Smooth muscle cell (in vitro differentiated cells): Measurements from ENCODE around the gene C9orf153. TPM values are rescaled to one million over a fixed set of nuclear protein-coding genes. Genes with fewer than 3 reads are reported as not detected.

Experiments used
- DNase-seq: peaks from one replicate; lab custom pipeline; 2025; ENCODE audit not compliant: unreplicated experiment; lab: John Stamatoyannopoulos, UW
- H2AFZ ChIP-seq: fragments of 200-600 bp; sonication (generic); 2 replicates; pipeline ENCODE4 v1.6.0; 2016; ENCODE audit warnings: antibody characterized with exemption, low read depth, mild to moderate bottlenecking
- H3F3A ChIP-seq: fragments of 200-600 bp; sonication (generic); 2 replicates; pipeline ENCODE4 v1.6.0; 2017; ENCODE audit warnings: antibody characterized with exemption, low read depth
- H3K27ac ChIP-seq: fragments of 200-600 bp; sonication (generic); 2 replicates; pipeline ENCODE4 v1.5.1; 2016; ENCODE audit warnings: low read depth, mild to moderate bottlenecking
- H3K27me3 ChIP-seq: fragments of 200-600 bp; sonication (generic); 2 replicates; pipeline ENCODE4 v1.6.1; 2016; ENCODE audit warnings: low read depth, mild to moderate bottlenecking
- H3K36me3 ChIP-seq: fragments of 200-600 bp; sonication (generic); 2 replicates; pipeline ENCODE4 v1.5.1; 2016; ENCODE audit warnings: low read depth
- H3K4me1 ChIP-seq: fragments of 200-600 bp; sonication (generic); 2 replicates; pipeline ENCODE4 v1.5.1; 2016; ENCODE audit warnings: low read depth
- H3K4me2 ChIP-seq: fragments of 200-600 bp; sonication (generic); 2 replicates; pipeline ENCODE4 v1.6.0; 2016; ENCODE audit warnings: mild to moderate bottlenecking
- H3K4me3 ChIP-seq: fragments of 200-600 bp; sonication (generic); 2 replicates; pipeline ENCODE4 v1.5.1; 2016; ENCODE audit warnings: mild to moderate bottlenecking
- H3K79me2 ChIP-seq: fragments of 200-600 bp; sonication (generic); 2 replicates; pipeline ENCODE4 v1.6.0; 2016; ENCODE audit warnings: low read depth, mild to moderate bottlenecking
- H3K9ac ChIP-seq: fragments of 200-600 bp; sonication (generic); 2 replicates; pipeline ENCODE4 v1.6.0; 2016; ENCODE audit warnings: low read depth
- H3K9me3 ChIP-seq: fragments of 200-600 bp; sonication (generic); replicated peaks from 2 replicates; pipeline ENCODE4 v1.5.1; 2016; ENCODE audit warnings: low read depth
- H4K20me1 ChIP-seq: fragments of 200-600 bp; sonication (generic); 2 replicates; pipeline ENCODE4 v1.6.0; 2016; ENCODE audit warnings: low read depth
- CTCF ChIP-seq: fragments of 200-600 bp; sonication (generic); IDR thresholded peaks from 2 replicates; pipeline ENCODE4 v1.5.1; 2017; ENCODE audit warnings: borderline replicate concordance, mild to moderate bottlenecking, antibody characterized with exemption; ENCODE audit not compliant: insufficient read depth, poor library complexity, severe bottlenecking
- whole genome bisulfite sequencing: methylation state at CpG from one replicate; pipeline ENCODE4 v1.1.7; 2016; ENCODE audit warnings: low lambda C conversion rate; 5-methylcytosine and 5-hydroxymethylcytosine counted together
- polyA plus RNA-seq: library from polyadenylated mRNA; unstranded; fragments of >200 nt; fragmentation: Nextera tagmentation; extraction: Ambion mirVana; gene quantifications from 2 replicates; pipeline ENCODE4 v1.2.1, GENCODE V29; 2016
- total RNA-seq: library from RNA; depleted of rRNA; stranded (reverse); fragments of >200 nt; gene quantifications from 2 replicates; pipeline ENCODE4 v1.2.3, GENCODE V29; 2014

The C9orf153 gene
- total and polyA plus RNA-seq, 2 experiments from 2014 or later: 0.63 TPM; not detected in 1

GRCh38 chr9:86219606-86220005, 39.9 kb downstream of the C9orf153 start:
- Histone ChIP-seq H3K79me2 (no peaks in the 10 kb centered on the region), H3K27ac (no peak overlapping the region), H3K4me1 (no peaks in the 10 kb centered on the region), H3K27me3 (no peaks in the 10 kb centered on the region), H3F3A (no peaks in the 10 kb centered on the region), H3K36me3 (no peaks in the 10 kb centered on the region), H3K9ac (no peak overlapping the region), H3K9me3 (no peaks in the 10 kb centered on the region), H4K20me1 (no peaks in the 10 kb centered on the region), H2AFZ (no peak overlapping the region), H3K4me3 (no peak overlapping the region), H3K4me2 (no peak overlapping the region)
- no peak for TF ChIP-seq CTCF
- DNase-seq: no peak
- WGBS: 92% methylated on average over 3 of the region's 3 CpGs

- Histone ChIP-seq H3K9ac (no peak overlapping the region), H3K36me3 (no peaks in the 10 kb centered on the region), H3K79me2 (no peaks in the 10 kb centered on the region), H4K20me1 (no peaks in the 10 kb centered on the region), H3K27ac (no peak overlapping the region), H3K4me2 (no peak overlapping the region), H2AFZ (no peak overlapping the region), H3K4me3 (no peak overlapping the region), H3K4me1 (no peaks in the 10 kb centered on the region), H3F3A (no peaks in the 10 kb centered on the region), H3K9me3 (no peaks in the 10 kb centered on the region), H3K27me3 (no peaks in the 10 kb centered on the region)
- WGBS: 95% methylated on average over 7 of the region's 7 CpGs
- no peak for DNase-seq
- TF ChIP-seq CTCF: no peak
Measured at GRCh38 chr9:86217076-86217755, 42.2 kb downstream of the C9orf153 start.

GRCh38 chr9:86207193-86207592, 52.3 kb downstream of the C9orf153 start:
- Histone ChIP-seq H3K27ac (no peak overlapping the region), H2AFZ (no peak overlapping the region), H3K4me3 (no peak overlapping the region), H3K79me2 (no peaks in the 10 kb centered on the region), H3K4me2 (no peak overlapping the region), H3K9me3 (no peaks in the 10 kb centered on the region), H3K36me3 (no peaks in the 10 kb centered on the region), H4K20me1 (no peaks in the 10 kb centered on the region), H3F3A (no peaks in the 10 kb centered on the region), H3K4me1 (no peaks in the 10 kb centered on the region), H3K27me3 (no peaks in the 10 kb centered on the region), H3K9ac (no peak overlapping the region)
- 92% methylated on average over 5 of the region's 5 CpGs for WGBS
- no peak for DNase-seq
- TF ChIP-seq CTCF: no peak

- no peaks in the 10 kb centered on the region for H3K79me2 ChIP-seq
- H3K9me3 ChIP-seq: no peaks in the 10 kb centered on the region
- no peak overlapping the region for H3K4me2 ChIP-seq
- H3F3A ChIP-seq: no peaks in the 10 kb centered on the region
- H2AFZ ChIP-seq: no peak overlapping the region
- 23% methylated on average over 5 of the region's 5 CpGs for WGBS
- peak; percentile 78 for TF ChIP-seq CTCF
- H3K4me3 ChIP-seq: no peak overlapping the region
- H4K20me1 ChIP-seq: no peaks in the 10 kb centered on the region
- H3K36me3 ChIP-seq: no peaks in the 10 kb centered on the region
- no peaks in the 10 kb centered on the region for H3K27me3 ChIP-seq
- no peak overlapping the region for H3K9ac ChIP-seq
- no peaks in the 10 kb centered on the region for H3K4me1 ChIP-seq
- peak overlapping the region; percentile 33 for H3K27ac ChIP-seq
- DNase-seq: no peak
Measured at GRCh38 chr9:86202338-86202882, 57.0 kb downstream of the C9orf153 start.
